Right atrium auricular region (tissue), 2 donors: ENCODE measurements around the gene MAPK4. TPM values are rescaled to one million over a fixed set of nuclear protein-coding genes. Genes with fewer than 3 reads are reported as not detected.

Source experiments
- DNase-seq: peaks from one replicate; pipeline ENCODE4 v3.0.0-alpha.2; 2019; ENCODE audit warnings: low spot score
- H3K27ac ChIP-seq, 2 donors: fragments of 200-600 bp; sonication (generic); 1 replicate in 1 of 2; 2 replicates in 1 of 2; pipeline ENCODE4 v1.5.1; 2016 to 2019
- H3K27me3 ChIP-seq, 2 donors: fragments of 200-600 bp; sonication (generic); one replicate each; pipeline versions ENCODE4 v1.5.1 to v1.6.0; 2017 to 2019
- H3K36me3 ChIP-seq: fragments of 200-600 bp; sonication (generic); one replicate; pipeline ENCODE4 v1.5.1; 2016
- H3K4me1 ChIP-seq, 2 donors: fragments of 200-600 bp; sonication (generic); one replicate each; pipeline versions ENCODE4 v1.5.1 to v1.6.0; 2017 to 2019
- H3K4me3 ChIP-seq, 2 donors: fragments of 200-600 bp; sonication (generic); 1 replicate in 1 of 2; 2 replicates in 1 of 2; pipeline ENCODE4 v1.5.1; 2017 to 2019; ENCODE audit warnings: mild to moderate bottlenecking in 1 of 2, moderate library complexity in 1 of 2
- H3K9me3 ChIP-seq, 2 donors: fragments of 200-600 bp; sonication (generic); one replicate each; pipeline ENCODE4 v1.5.1; 2019
- CTCF ChIP-seq, 2 donors: fragments of 200-600 bp; sonication (generic); IDR thresholded peaks; one replicate each; pipeline ENCODE4 v1.5.1; 2019; ENCODE audit warnings: antibody characterized with exemption in 2 of 2
- total RNA-seq, 2 donors: library from RNA; depleted of rRNA; stranded (reverse); fragments of >200 nt; gene quantifications; one replicate each; pipeline ENCODE4 v1.1.0, GENCODE V29; 2016

MAPK4 gene
- total RNA-seq, 2 donors from 2014 or later = 17.9 to 101 TPM

DNA sequence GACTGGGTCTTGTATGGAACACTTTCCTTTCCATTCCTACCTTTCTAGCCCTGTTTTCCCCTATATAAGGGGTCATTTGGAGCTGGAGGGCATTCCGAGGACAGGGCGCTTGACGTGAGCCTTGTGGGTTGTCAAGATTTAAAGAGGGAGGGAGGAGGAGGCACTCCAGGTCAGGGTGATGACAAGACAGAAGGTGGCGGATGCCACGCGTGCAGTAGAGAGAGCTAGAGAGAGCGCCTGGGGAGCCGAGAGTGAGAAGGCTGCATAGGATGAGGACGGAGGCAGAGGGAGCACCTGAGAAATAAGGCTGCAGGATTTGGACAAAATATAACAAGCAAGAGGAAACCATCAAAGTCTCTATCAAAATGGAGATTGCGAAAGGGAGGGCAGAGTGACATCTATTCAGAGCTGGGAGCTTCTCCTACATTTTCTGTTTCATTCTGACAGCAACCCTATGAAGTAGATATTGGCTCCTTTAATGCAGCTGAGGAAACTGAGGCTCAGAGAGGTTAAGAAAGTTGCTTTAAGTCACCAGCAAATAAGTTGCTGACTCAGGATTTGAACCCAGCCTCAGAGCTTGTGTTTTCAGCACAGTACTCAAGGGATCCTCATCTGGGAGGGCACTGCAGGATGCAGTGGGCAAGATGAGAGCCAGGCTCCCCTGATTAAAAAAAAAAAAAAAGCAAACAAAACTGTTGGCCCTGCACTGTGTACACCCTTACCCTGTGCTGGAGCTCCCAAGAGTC lies 135.7 kb downstream of the MAPK4 start:
- DNase-seq = no peak
- Histone ChIP-seq H3K27me3 (no peaks in the 10 kb centered on the region), H3K4me3 (no peak overlapping the region), H3K27ac (peak overlapping the region in 1 of 2 donors; percentile 50), H3K36me3 (no peaks in the 10 kb centered on the region), H3K4me1 (no peaks in the 10 kb centered on the region), H3K9me3 (no peaks in the 10 kb centered on the region)
- TF ChIP-seq CTCF (IDR thresholded peaks at IDR 0.05) = no peak

DNA sequence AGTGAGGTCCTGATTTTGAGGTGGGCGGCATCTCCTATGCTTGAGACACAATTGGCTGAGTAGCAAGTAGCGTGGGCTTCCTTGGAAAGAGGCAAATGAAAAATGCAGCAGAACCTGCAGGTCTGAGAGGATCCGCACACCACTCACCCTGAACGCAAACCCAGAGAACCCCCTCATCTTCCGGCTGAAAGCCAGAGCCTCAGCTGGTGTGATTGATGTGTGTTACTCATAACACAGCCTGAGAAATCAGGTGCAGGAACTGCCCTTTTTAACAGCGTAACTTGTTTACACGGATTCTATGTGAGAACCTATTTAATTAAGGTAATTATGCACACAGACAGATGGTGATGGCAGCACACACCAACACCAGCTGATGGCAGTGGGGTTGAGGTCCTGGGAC lies 136.5 kb downstream of the MAPK4 start:
- no peak overlapping the region for H3K4me3 ChIP-seq
- H3K9me3 ChIP-seq = no peaks in the 10 kb centered on the region
- no peaks in the 10 kb centered on the region for H3K27me3 ChIP-seq
- H3K27ac ChIP-seq = no peak overlapping the region
- DNase-seq = no peak
- H3K4me1 ChIP-seq = no peaks in the 10 kb centered on the region
- H3K36me3 ChIP-seq = no peaks in the 10 kb centered on the region
- no peak for TF ChIP-seq CTCF (IDR thresholded peaks at IDR 0.05)

DNA sequence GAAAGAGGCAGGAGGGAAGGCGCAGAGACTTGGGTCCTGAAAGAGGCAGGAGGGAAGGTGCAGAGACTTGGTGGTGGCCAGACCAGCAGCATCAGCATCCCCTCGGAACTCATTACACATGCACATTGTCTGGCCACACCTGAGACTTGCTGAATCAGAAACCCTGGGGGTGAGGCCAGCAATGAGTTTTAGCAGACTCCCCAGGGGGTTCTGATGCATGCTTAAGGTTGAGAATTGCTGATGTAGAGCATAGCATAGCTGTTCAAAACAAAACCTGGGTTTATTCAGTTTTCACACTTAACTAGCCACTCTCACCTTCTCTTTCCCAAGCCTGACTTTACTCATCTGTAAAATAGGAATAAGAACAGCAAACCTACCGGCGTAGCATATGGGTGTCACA lies 137.0 kb downstream of the MAPK4 start:
- DNase-seq = no peak
- Histone ChIP-seq H3K9me3 (no peaks in the 10 kb centered on the region), H3K4me3 (no peak overlapping the region)

DNA sequence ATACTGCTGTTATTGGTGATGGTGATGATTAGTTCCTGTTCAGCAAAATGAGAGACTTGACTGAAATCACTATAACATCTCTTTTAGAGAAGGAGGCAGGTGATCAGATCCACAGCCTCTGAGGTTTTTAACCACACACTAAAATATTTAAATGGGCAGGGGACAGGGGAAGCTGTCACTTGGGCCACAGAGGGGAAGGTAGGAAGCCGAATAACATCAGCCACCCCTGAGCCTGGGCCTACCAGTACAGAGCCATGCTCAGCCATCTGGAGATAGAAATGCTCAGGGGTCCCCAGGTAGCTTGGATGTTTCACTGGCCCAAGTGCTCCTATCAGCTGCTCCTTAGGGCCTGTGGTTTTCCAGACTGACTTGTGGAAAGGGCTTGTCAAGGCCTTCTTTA lies 137.6 kb downstream of the MAPK4 start:
- Histone ChIP-seq H3K9me3 (no peaks in the 10 kb centered on the region), H3K4me1 (no peaks in the 10 kb centered on the region), H3K27me3 (no peaks in the 10 kb centered on the region), H3K4me3 (no peak overlapping the region), H3K36me3 (no peaks in the 10 kb centered on the region), H3K27ac (no peak overlapping the region)
- no peak for DNase-seq
- no peak for TF ChIP-seq CTCF (IDR thresholded peaks at IDR 0.05)

More for the DNA sequence above, 137.0 kb downstream of the MAPK4 start:
- H3K27ac ChIP-seq = no peak overlapping the region
- no peak for TF ChIP-seq CTCF (IDR thresholded peaks at IDR 0.05)
- H3K4me1 ChIP-seq = no peaks in the 10 kb centered on the region
- H3K36me3 ChIP-seq = no peaks in the 10 kb centered on the region
- no peaks in the 10 kb centered on the region for H3K27me3 ChIP-seq

DNA sequence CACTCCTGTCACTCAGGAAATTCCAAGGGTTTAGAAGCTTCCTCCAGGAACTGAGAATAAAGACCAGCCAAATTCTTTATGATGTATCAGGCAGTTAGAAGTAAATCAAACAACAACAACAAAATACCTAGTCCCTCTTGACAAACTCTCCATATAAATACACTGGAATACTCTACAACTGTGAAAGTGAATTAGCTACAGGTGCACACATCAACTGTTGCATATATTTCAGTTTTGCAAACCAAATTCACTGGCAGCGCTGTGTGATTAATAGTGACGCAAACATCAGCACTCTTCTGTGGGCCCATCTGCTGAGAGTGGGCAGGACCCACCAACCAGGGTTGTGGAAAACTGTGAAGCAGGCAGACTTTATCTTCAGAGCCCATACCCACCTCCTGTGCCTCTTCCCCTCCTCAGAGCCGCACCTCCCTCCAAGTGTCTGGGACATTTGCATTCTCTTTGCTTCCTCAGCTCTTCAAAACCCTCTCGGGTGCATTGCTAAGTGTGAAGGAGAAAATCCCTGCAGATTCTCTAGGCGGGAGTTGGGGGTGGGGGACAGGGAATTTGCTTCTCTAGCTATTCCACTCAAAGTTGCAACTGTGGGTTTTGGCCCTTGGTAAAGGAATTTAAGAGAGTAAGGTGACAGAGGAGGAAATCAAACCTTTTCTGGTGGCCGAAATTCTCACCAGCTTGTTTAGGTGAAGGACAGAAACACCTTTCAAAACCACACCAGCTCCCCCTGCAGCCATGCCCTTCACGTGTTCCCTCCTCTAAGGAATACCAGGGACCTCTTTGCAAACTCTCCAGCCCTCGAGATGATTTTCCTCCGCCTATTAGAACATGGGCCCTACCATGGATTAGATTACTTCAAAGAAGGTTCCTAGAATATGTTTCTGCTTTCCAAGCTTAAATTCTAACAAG lies 140.6 kb downstream of the MAPK4 start:
- Histone ChIP-seq H3K27me3 (no peaks in the 10 kb centered on the region), H3K27ac (no peak overlapping the region), H3K36me3 (no peaks in the 10 kb centered on the region), H3K4me1 (no peaks in the 10 kb centered on the region), H3K4me3 (no peak overlapping the region), H3K9me3 (no peaks in the 10 kb centered on the region)
- no peak for TF ChIP-seq CTCF (IDR thresholded peaks at IDR 0.05)
- no peak for DNase-seq
